Limb (tissue), 2 donors: ENCODE data around the gene CHST15.
"Not testable (repeated sequence)": the region's sequence is repeated elsewhere in the genome, so short reads cannot be mapped to it uniquely, and the experiment has no call there.

Experiments
- DNase-seq, 2 donors: peaks; one replicate each; pipeline ENCODE4 v3.0.0-alpha.2; 2016; ENCODE audit errors: extremely low spot score in 2 of 2

Gene CHST15

DNA sequence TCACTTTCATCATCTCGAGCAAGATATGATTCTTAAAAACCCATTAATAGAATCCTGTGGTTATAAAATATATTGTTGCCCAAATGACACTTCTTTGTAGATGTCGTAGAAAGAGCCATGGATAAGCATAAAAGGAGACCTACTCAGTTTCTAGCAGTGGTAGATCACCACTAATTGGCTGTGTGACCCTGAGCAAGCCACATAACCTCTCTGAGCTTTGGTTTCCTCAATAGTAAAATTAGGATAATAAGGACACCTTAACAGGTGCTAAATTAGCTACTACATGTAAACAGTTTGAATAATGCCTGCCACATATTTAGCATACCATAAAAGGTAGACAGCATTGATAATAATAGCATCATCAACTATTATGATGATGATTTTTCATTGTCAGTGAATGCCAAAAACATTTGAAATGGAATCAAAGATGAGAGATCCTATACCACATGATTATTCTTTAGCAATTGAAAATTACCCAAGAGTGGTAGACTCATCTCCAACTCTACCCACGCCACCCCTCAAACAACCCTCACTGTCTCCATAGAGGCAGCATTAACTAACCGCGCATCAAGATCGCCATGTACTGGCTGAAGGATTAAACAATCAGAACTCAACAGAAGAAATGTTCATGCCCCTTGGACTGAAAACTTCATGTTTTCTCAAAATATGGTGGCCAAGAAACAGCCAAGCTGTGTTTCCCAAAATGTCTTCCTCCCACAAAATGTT, 45.8 kb downstream of the CHST15 start:
- no peak for DNase-seq

DNA sequence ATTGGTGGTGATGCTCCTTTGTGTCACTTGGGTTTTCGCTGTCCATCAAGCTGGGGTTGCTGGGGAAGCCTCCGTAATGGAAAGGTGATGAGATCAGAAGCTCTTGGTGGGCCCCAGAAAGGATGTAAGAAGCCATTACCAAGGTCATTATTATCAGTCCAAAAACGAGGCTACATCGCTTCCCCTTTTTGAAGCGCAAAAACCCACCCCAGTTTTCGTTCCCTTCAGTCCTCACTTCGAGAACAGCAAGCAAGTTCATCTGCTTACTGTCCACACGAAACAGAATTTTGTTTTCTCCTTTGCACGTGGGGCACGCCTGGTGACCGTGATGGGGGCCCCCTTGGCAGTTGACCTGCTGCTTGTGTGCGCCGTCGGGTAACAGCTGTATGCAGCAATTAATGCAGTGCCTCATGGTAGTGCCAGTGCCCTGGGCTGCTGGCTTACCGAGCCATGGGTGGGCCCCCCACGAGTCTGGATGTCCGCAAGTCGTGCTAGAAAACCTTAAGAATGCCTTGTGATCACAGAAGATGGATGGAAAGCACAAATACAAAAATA, 47.5 kb downstream of the CHST15 start:
- DNase-seq, result no peak

DNA sequence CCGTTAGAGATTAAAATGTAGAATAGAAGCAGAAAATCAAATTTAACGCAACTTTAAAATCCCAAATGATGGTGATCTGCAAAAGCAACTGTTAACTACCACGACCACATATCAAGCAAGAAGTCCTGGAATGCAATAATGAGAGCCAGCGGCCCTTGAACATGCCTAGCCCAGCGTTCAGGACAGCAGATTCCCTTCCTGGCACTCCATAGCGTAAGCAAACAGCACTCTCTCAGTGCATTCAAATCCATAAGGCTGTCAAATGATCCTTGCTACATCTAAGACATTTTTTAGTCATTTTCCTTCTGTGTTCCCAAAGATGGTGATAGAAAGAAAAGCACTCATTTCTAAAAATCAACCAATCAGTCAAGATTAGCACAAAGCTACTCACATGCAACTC, 48.1 kb downstream of the CHST15 start:
- no peak for DNase-seq

DNA sequence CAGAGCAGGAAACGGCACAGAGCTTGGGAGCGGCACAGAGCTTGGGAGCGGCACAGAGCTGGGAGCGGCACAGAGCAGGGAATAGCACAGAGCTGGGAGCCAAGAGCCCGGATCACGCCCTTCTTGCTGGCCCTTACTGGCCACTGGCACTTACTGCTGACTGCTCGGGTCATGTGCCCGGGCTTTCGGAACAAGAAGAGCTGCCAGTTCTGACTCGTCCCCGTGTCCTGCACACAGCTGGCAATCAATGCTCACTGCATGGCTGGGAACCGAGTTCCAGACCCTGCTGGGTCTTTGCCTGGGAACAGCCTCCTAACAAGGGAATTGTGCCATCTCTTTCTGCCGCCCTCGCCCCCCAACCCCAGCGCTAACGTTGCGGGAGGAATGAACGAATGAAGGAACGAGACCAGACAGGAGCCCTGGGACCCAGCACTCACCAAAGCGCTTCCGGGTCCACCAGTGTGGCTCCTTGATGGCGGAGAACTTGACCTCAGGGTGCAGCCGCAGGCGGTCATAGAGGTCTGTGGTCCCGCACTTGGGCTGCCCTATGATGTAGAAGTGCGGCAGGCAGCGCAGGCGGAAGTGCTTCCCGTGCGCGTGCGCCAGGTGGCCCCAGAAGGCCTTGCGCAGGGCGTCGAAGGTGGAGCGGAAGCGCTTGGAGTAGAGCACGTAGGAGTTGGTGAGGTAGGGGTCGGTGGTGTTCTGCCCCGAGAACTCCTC, 49.1 kb downstream of the CHST15 start:
- no peak for DNase-seq

DNA sequence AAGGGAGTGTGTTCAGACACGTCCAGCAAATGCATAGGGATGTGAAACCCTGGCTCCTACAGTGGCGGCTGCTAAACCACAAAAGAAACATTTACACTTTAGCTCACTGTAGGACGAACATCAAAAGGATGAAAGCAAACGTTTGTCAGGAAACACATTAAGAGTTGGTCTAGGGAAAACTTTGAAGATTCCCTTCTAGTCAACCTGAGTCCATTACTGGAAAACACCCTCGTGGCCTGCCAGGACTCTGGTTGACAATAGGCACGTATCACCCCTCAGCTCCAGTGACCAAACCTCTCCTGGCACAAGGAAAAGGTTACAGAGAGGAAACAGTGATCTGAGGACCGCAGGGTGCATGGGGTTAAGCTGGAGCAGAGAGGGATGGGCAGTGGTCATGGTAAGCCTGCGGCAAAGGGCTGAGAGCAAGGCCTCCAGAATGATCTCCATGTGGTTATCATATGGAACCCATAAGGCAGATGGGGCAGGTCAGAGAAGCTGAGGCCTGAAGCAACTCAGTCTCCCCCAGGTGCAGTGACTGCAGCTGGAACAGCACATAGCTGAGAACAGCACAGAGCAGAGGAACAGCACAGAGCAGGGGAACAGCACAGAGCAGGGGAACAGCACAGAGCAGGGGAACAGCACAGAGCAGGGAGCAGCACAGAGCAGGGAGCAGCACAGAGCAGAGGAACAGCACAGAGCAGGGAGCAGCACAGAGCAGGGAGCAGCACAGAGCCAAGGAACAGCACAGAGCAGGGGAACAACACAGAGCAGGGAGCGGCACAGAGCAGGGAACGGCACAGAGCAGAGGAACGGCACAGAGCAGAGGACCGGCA, 49.9 kb downstream of the CHST15 start:
- DNase-seq, result no peak

DNA sequence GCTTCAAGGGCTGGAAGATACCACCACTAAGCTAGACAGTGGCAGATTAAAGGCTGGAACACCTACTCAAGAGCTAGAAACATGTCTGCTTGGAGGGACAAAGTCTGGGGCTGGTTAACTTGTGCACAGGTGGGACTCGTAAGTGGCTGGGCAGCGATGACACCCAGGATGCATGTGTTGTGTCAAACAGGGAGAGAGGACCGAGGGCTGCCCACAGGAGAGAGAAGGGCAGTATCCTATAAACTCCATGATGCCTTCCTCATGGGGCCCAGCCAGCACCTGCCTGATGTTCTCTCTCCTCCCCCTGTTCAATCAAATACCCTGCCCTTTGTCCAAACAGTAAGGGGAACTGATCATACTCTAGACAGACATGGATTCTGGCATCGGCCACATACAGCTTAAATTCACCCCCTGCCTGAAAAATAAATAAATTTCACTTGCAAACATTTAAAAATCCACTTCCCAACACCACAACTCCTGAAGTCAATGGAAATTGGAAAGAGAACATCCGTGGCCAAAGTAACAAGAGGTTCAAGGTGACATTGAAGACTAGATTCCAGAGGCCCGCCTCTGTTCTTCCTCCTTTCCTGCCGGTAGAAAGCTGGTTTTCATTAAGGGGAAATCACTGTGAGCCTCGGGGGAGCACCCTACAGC, 50.6 kb downstream of the CHST15 start:
- no peak for DNase-seq

DNA sequence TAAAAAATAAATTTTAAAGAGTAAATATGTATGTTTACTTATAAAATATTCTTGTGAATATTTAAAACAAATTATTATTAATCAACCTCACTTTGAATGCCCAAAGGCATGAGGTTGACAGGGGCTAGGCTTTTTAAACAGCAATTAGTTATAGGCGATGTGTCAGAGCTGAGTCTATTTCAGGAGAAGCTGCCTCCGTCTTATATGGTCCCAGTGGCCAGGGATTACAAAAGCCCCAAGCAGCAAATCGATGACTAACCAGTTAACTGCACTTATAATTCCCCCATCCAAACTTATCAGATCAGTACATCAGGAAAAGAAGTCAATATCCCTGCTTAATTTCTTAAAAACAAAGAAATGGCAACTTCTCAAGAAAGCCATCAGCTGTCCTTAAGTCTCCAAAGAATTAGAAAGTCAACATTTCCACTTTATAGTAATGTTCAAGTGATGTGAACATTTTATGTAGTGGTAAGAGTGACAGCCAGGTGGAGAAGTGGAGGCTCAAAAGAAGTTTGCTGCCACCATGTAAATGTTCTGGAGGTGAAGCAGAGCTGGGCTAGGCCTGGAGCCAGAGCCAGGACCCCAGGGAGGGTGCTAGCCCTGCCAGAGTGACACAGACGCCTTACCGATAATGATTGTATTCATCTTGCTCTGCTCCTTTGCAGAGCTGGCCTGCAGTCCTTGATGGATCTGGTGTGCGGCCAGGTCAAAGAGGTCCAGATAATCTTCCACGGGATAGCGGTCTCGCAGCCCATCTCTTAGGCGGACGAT, 51.5 kb downstream of the CHST15 start:
- no peak for DNase-seq

DNA sequence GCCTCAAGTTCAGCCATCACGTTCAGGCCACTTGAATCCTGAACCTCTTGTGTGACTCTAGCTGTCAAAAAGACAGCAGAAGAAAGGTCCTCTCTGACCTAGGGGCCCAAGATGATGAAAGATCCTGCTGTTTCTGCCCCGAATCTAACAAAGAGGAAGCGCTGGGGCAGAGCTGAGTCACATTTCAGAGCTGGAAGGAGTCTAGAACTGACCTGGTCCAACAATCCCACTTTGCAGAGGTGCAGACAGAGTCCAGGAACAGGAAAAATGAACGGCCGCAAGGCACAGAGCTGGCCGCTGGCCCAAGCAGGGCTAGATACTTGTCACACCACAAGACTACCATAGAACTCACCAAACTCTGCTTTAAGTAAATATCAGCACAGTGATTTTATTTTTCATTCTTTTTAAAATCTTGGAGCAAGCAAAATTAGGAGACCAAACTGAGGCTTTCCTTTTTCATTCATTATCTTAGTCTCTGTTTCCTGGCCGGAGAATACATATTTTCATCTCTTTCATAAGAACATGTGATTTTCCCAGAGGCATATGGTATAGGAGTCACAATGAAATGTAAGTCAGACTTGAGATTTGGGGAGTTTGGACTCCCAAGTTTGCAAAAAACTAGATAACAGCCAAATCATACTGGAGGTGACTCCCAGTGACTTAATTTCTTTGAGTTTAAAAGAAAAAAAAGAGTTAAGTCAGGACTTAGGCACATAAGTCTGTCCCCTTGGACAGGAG, 52.8 kb downstream of the CHST15 start:
- no peak for DNase-seq

DNA sequence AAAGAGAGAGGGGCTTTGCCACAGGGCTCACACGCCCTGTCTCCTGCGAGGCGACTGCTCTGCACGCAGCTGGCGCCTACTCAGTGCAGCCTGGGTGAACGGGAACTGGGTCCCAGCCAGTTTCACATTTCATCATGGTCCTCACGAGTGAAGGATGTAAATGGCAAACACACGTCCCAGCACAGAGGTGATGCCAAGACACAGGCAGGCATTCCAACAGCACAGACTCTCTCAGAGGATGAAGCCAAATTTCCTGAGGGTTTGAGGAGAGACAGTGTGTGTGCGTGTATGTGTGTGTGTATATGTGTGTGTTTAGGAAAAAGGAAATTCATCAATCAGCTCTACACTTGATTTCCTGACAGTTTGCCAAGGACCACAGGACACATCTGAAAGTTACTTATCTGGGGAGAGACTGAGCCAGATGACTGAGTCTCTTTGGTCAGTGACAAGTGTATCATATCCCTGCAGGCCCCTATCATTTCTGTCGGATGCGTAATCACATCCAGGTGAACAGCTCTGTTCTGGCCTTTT, 53.9 kb downstream of the CHST15 start:
- DNase-seq, result no peak

DNA sequence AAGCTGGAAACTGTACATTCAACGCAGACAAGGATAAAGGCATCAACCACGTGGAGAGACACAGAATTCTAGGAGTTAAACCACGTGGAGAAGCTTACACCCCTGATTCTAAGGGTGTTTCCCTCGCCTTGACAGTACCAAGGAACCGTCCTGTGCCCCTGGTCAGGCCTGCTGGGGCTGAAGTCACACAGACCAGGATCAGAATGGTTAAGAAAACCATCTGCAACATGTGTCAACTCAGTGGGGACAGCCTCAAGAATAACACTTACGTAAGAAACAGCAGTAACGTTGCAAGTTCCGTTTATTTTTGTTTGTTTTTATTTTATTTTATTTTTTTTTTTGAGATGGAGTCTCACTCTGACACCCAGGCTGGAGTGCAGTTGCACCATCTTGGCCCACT, 55.6 kb downstream of the CHST15 start:
- no peak for DNase-seq

DNA sequence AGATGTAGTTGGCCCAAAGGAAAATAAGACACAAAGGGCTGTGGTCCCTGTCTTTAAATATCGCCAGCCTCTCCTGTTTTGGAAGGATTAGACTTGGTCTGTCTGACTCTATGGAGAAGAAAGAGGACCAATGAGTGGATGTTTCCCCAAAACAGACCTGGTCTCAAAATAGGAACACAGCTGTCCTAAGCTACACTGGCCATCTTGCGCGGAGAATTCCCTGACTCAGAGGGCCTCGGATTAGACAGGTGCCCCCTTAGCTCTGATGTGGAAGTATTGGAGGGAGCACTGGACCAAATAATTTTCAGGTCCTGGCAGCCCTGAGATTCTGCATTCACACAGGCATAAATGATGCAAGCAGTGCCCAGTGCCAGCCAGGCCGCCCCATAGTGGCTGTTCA, 56.1 kb downstream of the CHST15 start:
- DNase-seq, result no peak

DNA sequence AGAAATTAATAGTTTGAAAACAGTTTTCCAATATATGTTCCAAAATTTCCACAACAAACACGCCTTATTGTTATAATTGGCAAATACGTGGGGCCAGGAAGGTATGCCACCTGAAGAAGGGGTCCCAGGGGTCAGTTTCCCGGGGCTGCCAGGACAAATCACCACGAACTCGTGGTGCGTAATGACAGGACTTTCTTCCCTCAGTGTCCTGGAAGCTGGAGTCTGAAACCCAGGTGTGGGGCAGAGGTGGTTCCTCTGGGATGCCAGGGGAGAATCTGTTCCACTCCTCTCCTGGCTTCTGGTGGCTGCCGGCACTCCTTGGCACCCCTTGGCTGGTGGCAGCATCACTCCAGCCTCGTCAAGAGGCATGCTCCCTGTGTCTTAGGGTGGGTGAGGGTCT, 56.7 kb downstream of the CHST15 start:
- no peak for DNase-seq

DNA sequence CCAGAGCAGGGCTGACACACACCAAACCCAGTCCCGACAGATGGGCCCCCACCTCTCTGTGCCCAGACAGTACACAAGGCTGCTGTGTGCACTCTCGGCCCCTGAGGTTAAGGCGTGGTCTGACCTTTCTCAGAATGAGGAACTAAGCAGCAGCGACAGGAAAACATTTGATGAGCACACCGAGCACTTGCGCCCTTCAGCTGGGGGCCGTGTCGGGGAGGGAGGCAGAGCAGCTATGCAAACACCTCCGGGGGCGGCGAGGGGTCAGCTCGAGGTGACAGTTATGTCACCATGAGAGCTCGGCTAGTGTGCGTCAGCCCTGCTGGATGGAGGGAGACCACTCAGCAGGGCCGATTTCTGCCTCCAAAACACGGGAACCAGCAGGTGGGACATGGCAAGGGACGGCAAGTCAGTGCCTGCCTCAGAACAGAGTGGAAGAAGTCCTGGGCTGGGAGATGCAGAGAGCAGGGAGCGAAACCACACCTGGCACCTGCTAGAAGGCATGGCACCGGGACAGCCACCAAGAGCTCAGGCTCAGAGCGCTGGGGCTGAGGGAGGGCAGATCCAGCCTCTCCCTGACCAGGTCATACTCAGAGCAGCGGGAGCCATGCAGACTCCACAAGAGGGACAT, 57.4 kb downstream of the CHST15 start:
- no peak for DNase-seq

DNA sequence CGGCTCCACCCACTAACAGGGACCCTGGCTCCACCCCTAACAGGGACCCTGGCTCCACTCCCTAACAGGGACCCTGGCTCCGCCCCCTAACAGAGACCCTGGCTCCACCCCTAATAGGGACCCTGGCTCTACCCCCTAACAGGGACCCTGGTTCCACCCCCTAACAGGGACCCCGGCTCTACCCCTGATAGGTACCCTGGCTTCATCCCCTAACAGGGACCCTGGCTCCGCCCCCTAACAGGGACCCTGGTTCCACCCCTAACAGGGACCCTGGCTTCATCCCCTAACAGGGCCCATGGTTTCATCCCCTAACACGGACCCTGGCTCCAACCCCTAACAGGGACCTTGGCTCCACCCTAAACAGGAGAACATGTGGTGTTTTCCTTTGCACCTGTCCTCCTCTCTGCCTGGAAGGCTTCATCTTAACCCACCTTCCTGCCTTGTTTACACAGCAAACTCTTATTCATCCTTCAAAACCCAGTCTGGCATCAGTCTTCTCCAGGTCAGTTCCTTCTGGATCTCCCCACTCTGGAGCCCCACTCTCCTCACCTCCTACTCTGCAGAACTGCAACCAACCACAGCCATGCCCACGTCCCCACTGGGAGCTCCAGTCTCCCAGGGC, 58.0 kb downstream of the CHST15 start:
- no peak for DNase-seq

DNA sequence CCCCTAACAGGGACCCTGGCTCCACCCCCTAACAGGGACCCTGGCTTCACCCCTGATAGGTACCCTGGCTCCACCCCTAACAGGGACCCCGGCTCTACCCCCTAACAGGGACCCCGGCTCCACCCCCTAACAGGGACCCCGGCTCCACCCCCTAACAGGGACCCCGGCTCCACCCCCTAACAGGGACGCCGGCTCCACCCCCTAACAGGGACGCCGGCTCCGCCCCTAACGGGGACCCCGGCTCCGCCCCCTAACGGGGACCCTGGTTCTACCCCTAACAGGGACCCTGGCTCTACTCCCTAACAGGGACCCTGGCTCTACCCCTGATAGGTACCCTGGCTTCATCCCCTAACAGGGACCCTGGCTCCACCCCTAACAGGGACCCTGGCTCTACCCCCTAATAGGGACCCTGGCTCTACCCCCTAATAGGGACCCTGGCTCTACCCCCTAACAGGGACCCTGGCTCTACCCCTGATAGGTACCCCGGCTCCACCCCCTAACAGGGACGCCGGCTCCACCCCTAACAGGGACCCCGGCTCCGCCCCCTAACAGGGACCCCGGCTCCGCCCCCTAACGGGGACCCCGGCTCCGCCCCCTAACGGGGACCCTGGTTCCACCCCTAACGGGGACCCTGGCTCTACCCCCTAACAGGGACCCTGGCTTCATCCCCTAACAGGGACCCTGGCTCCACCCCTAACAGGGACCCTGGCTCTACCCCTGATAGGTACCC, 58.7 kb downstream of the CHST15 start:
- not testable (repeated sequence) for DNase-seq

DNA sequence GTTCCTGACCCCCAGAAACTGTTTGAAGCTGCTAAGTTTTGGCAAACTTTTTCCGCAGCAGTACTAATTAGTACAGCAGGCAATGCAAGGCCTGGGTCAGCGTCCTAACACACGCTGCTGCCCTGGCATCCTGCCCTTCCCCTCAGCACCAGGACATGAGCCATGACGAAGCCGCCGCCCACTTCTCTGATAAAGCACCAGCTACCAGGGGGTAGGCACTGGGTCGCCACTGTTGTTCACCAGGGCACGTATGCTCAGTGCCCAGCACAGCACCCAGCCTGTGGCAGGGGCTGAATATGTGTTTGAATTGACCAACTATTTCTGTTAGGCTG, 59.5 kb downstream of the CHST15 start:
- no peak for DNase-seq

DNA sequence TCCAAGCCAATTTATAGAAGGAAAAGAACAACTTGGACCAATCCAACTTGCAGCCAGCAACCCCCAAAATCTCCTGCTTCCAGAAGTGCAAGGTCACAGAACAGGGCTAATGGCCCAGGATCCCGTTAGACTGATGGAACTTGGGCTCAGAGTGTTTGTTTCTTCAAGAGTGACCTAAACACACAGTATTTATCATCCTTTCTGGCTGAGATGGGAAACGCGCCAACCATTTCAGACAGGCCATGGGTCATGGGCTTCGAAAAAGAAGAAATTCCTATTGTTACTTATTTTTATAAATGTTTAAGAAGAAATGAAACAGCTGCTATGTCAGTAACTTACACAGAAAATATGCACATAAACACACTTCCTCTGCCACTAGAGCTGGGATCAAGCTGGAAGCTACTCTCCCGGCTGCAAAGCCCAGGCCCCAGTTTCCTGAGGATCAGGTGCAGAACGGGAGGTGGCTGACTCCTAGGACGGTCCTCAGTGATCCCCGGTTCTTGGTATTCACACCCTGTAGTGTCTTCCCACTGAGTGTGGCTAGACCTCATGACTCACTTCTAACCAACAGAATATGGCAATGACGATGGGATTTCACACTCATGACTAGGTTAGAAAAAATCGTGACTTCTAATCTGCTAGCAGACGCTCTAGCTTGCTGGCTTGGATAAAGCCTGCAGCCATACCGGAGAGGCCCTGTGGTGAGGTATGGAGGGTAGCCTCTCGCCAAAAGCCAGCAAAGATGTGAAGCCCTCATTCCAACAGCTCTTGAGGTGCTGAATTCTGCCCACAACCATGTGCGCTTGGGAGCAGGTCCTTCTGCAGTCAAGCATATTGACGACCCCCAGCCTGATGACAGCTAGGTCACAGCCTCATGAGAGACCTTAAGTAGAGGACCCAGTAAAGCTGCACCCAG, 60.2 kb downstream of the CHST15 start:
- DNase-seq, result no peak
